Measurements from ENCODE around the gene NFKB1.
"Not testable (repeated sequence)": the region's sequence is repeated elsewhere in the genome, so short reads cannot be mapped to it uniquely, and the experiment has no call there.

The NFKB1 gene

DNA sequence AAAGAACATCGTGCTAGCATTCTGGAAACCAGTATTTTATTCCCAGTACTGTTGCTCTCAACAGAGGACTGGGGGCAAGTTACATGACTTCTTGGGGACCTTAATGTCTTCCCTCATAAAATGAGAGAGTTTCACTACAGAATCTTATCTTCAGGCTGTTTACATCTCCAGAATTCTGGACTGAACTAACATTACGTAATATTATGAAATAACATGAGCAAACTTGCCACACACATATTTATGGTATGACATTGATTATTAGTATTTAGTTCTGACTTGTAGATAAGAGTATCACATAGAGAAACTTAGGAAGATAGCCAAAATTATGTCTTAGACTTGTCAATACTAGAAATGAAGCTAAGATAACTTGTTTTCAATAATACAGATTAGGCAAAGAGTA is 68.0 kb downstream of the NFKB1 start:
- DNase-seq, result no peak

DNA sequence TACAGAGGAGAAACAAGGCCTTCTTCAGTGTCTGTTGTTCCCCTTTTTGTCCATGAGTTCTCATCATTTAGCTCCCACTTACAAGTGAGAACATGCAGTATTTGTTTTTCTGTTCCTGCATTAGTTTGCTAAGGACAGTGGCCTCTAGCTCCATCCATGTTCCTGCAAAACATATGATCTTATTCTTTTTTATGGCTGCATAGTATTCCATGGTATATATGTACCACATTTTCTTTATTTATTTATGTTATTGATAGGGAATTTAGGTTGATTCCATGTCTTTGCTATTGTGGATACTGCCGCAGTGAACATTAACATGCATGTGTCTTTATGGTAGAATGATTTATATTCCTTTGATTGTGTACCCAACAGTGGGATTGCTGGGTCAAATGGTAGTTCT is 69.1 kb downstream of the NFKB1 start:
- DNase-seq, result not testable (repeated sequence)

DNA sequence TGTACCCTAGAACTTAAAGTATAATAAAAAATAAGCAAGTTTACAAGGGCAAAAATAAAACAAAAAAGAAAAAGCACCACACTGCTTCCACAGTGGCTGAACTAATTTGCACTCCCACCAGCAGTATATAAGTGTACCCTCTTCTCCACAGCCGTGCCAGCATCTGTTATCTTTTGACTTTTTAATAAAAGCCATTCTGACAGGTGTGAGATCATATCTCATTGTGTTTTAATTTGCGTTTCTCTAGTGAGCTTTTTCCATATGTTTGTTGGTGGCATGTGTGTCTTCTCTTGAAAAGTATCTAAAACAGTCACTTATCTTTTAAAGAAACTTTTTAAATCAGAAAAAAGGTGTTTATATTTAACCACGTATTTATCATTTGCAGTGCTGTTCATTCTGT is 71.3 kb downstream of the NFKB1 start:
- no peak for DNase-seq

DNA sequence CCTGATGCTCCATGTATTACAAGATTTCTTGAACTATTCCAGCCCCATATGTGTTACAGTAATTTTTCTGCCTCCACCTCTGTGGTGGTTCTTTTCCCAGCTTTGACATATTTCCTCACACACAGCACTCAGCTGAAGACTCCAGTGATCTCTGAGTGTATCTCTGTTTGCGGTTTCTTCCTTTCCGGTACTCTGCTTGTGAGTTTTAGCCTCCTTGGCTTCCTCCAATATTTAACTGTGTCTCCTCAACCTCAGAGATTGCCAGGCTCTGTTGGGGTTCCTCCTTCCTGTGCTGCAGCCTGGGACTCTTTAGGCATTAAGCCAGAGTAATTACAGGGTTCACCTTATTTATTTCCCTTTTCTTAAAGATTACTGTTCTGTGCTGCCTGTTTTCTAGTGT is 73.2 kb downstream of the NFKB1 start:
- DNase-seq, result no peak

DNA sequence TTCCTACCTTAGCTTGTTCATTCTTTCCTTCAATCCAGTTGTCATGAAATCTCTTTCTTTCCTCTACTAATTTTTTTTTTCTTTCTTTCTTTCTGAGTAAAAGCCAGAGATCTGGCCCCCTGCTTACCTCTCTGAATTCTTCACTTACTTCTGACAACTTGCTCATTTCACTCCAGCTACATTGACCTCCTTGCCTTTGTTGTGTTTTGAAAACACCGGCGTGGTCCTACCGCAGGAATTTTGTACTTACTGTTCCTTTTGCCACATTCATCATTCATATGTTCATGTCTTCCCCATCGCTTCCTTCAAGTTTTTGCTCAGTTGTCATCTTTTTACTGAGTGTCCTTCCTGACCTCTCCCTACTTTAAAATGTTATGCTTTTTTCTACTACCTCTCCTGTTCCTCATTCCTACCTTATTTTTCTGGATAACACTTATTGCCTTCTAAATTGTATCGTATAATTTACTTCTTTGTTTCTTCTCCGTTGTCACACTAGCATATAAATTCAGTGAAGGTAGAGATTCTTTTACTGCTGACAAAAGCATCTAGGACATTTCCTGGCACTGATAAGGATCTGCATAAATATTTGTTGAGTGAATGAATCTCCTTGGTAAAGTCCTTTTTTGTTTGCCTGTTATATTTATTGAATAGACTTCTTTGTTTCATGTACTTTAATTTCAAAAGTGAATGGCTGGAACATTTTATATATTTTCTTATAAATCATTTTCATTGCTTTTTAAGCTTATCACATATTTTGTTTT is 74.4 kb downstream of the NFKB1 start:
- no peak for DNase-seq

DNA sequence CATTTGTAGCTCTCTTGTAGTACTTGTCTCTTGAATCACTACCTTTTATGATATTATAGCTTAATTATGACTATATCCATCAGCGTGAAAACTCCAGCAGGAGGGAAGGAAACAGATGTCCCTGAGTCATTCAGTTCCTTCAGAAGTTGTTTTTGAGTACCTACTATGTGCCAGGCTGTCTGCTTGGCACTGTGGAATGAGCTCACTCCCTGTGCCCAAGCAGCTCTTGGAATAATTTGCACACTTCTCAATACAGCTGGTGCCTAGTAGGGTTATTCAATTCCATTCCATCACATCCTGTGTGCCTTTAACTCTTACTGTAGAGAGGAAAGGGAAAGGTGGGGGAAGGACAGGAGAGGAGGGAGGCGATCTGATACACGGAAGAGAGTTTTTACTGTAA is 77.1 kb downstream of the NFKB1 start:
- DNase-seq, result no peak

DNA sequence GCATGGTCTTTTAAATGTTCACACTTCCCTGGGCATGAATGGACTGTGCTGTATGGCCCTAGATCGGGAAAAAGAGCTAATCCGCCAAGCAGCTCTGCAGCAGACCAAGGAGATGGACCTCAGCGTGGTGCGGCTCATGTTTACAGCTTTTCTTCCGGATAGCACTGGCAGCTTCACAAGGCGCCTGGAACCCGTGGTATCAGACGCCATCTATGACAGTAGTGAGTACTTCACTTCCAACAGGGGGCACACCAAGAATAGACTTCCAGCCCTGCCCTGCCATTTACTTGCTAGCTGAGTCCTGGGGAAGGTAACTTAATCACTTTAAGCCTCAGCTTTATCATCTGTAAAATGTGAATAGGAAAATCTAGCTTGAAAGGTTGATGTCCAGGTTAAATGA is 77.7 kb downstream of the NFKB1 start:
- DNase-seq, result no peak

DNA sequence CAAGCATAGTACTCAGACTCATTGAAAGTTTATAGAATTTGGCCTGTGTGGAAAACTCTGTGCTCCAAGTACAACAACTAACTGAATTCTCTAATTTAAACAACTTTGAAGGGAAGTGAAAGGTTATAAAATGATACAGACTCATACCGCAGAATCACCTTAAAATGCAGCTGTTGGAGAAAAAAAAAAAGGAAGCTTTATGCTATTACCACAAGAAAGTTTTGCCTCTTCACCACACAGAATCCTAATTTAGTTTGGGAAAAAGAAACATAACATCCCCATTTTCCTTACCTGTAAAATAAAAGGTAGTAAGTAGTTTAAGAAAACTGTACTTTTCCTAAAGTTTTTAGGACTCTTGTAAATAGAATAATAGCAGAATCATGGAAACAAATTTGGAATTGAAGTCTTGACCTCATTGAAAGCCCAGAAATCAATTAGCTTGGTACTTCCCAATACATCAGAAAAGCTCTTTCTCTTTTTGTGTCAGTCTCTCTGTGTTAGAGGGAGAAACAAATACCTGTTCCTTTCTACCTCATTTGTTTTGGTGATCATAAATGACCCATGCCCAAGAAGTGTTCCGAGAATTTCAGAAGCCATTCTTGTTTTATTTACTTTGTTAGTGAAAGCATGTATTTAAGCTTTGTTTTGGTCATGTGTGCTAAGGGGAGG is 78.8 kb downstream of the NFKB1 start:
- no peak for DNase-seq

DNA sequence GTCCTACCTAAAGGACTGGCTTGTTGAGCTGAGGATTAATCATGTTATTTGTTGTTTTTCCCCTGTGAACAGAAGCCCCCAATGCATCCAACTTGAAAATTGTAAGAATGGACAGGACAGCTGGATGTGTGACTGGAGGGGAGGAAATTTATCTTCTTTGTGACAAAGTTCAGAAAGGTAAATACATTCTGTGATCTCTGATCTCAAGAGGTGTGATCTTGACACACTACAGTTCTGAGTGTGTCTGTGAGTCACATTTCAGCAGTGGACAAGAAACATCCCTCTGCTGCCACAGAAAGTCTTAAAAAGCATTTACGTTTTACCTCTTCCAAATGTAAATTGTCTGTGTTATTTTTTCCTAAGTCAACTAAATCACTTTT is 79.3 kb downstream of the NFKB1 start:
- DNase-seq, result no peak

DNA sequence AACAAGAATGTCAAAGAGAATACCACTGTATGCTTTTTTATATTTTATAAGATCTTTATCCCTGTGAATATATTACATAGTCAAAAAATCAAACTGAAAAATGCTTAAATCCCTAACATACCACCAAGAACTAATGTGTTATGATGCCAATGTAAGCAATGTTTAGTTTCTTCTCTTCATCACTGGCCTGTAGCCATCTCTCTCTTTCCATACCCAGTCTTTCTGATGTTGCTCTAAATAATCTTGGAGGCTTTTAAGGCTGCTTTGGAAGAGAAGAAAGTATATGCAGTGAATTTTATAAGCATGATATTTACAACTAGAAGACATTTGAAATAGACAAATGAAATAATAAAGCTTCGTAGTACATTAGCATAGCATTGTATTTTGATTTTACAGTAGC is 82.9 kb downstream of the NFKB1 start:
- DNase-seq, result no peak

DNA sequence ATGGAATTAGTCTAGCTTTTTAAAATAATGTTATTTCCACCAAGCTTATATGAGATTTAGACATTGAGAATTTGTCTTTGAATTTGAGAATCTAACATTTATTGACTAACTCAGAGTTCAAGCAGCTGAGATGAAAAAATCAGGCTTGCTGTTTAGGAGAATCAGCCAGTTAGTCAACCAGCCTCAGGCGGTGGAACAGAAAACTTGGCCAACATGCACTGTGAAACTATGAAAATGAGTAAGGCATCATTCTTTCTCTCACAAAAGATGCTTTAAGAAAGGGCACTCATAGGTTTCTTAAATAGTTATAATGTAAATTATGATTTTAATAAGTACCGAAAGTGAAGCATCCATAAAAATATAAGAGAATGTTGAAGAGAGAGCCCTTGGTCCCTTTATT is 84.2 kb downstream of the NFKB1 start:
- DNase-seq, result no peak

DNA sequence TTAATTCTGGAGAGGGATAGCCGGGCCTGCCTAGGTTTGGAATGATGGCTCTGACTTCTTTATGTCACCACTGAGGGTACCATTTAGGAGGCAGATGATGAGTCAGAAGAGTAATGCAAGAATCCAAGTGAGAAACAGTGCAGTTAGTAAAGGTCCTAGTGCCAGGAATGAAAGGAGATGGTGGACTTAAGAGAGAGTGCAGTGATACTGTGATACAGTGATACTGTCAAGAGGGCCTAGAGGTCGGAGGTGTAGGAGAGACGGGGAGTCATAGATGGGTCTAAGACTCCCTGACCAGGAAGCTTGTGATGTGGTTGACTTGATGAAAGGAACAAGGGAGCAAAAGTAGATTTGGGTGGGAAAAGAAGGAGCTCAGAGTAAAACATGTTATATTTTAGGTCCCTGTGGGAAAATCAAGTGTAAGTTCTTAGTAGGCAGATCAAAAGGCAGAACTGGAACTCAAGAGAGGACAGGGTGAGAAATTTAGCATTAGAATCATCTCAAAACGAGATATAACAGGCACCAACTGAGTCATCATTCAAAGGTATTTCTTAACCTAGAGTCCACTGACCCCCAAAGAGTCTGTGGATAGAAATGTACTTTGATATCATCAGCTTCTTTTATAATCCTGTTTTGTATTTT is 85.0 kb downstream of the NFKB1 start:
- DNase-seq, result no peak

DNA sequence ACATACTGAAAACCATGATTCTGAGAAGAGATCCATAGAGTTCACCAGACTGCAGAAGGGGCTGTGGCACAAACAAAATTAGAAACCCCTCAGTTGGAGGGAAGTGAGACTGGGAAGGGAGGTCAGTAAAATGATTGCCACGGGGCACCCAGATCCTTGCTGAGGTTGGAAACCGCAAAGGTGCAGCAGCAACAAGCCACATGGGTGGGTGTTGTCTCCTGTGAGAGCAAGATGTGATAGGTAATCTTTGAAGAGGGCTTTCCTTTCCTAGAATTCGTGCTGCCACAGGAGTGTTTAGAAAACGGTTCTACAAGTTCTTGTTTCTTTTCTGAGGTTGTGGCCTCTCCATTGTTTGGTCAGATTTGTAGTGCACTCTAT is 85.5 kb downstream of the NFKB1 start:
- no peak for DNase-seq

DNA sequence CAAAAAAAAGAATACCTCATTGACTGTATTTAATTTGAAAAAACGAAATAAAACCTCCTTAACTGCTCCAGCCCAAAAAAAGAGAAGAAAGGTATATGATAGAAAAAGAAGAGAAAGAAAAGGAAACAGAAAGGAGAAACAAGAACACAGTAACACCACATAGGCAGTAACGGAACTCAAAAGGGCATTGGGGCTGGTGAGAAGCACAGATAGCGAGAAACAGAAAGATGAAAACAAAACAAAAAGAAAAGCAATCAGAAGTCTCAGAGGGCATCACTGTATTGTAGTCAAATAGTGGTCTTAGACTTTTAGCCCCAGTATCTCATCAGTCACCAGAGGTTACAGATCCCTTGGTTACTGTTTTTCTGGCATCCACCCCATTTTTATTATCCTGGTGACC is 88.6 kb downstream of the NFKB1 start:
- DNase-seq, result no peak

DNA sequence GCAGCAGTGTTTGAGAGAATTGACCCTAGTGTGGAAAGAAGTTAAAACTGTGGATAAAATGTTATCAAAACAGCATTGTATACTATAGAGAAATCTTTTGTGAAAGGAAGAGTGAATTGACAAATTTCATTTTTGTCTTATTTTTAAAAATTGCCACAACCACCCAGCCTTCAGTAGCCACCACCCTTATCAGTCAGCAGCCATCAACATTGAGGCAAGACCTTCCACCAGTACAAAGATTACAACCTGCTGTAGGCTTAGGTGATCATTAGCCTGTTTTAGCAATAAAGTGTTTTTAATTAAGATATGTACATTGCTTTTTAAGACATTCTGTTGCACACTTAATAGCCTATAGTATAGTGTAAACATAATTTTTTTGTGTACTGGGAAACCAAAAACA is 91.1 kb downstream of the NFKB1 start:
- DNase-seq, result no peak

DNA sequence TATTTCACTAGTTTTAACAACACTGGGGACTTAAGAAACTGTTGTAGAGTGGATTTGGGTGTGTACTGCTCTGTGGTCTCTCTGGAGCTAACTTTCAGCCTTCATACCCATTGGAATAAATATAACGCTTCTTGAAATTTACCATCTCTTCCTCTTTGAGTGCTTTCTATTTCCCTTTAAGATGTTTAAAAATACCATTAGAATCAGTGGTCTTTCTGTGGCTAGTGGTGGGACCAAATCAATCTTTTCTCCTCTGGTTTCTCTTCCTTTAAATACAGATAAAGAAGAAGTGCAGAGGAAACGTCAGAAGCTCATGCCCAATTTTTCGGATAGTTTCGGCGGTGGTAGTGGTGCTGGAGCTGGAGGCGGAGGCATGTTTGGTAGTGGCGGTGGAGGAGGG is 92.0 kb downstream of the NFKB1 start:
- no peak for DNase-seq

DNA sequence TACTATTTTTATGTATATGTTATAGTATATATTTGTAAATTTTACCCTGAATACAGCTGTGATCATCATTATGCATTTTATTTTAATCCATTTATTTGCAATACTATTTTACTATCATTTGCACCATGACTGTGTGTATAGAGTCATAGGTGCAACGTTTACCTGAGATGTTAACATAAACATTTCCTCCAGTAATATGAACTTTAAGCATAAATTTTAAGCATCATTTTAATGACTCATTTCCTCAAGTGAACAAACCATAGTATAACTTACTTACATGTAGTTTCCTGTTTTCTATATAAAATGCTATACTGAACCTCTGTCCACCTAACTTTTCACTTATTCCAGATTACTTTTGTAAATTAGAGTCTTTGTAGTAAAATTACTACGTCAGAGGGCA is 92.8 kb downstream of the NFKB1 start:
- no peak for DNase-seq

DNA sequence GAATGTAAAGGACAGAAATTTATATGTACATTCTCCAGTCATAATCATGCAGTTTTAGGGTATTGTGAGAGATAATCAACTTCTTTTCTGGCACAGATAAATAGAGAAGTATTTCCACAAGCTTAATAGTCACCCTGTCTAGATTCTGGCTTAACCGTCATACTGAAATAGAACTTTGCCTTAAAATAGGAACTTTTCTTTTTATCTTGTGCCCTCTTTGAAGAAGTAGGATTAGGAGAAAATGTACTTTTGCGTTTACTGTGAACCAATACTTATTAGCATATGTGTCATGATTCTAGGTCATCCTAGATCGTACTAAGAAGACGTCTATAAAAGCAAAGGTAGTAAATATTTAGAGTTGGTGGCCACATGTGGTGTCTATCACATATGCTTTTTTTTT is 95.4 kb downstream of the NFKB1 start:
- no peak for DNase-seq

DNA sequence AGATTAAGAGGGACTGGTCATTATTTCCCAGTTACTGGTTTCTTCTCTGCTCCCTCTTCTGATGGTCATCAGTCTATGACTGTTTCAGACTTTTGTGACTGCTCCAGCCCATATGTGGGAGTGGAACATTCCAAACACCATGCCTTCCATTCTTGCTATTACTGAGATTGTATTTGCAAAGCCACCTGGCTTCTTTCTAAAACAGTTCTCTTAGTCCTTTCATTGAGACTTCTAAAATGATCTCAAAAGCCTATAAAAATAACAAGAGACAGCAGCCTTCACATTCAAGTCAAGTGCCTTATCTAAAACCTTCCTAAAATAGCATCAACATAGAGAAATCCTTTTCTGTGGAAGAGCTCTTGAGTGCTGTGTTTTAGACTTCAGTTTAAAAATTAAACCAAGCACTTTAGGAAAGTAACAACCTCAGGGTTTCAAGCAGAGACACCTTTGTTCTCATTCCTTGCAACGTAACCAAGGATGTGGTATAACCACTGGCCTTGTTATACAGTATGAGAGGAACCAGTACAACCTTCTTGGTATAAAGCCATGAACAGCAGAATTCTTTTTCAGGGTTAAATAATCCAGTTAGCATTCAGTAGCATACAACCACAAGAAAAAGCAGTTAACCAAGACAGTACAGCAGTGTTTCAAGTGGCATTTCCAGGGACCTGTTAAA is 97.1 kb downstream of the NFKB1 start:
- no peak for DNase-seq

DNA sequence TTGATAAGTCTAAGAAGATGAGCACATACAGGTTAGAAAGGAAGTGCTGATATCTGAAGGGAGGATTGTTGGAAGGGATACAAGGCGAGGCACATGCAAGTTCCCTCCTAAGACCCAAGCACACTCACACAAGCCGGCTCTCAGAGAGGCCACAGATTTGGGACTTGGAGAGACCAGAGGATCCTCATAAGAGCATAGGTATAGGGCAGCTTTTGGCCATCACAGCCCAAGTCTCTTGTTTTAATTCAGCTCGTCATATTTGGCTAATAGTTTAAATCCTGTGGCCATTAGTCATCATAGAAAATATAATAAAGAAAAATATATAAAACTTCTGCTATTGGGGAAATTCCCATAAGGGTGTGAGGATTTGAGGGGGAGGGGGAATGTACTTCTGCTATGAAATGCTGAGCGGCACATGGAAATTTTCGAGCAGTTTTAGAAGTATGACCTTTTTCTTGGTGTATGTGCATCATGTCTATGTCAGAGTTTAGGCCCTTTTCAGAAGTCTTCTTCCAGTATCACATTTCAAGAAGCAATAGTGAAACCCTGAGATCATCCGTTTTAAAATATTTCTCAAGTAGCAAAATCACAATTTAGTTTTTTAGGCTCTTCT is 97.7 kb downstream of the NFKB1 start:
- DNase-seq, result no peak

DNA sequence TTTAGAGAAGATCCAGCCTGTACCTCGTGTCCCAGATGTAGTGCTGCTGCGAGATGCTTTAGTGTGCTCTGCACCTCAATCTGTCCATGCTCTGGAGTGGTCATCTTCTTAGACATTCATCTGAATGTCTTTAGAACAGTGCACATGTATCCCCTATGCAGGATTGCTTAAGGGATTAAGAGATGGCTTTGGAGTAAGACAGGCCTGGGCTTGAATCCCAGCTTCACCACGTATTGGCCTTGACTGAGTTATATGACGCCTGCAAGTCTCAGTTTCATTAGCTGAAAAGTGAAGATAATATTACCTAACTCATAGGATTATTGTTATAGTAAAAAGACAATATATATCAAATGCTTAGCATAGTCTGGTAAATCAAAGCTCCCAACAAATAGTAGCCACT is 98.3 kb downstream of the NFKB1 start:
- no peak for DNase-seq

DNA sequence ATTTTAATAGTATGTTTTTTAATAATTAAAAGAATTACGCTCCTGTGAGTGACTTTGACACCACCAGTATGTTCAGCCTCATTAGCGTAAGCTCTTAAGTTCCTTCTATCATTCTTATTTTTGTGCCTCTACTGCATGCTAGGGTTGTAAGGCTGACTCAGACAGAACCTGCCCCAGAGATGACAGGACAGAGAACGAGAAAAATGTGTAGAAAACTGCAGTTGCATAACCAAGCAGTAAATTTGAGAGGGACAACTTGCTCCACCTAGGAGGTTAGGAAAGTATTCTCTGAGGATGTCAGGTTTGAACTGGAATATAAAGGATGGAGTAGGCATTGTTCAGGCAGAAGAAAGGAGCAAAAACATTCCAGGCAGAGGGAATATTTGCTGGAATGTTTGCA is 98.7 kb downstream of the NFKB1 start:
- no peak for DNase-seq

DNA sequence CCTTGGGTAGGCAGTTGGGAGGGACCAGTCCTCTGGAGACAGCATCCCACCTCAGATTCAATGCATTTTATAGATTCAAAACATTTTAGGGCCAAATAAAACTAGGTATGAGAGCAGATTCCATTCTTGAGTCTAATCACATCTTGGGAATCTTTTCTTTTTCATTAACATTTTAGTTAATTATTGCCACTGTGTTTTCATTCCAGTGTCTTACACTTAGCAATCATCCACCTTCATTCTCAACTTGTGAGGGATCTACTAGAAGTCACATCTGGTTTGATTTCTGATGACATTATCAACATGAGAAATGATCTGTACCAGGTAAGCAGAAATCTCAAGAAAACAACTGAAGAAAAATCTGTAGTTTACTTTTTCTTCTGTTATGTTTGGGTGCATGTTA is 99.5 kb downstream of the NFKB1 start:
- no peak for DNase-seq
